Stromal cell of bone marrow (primary cell): ENCODE results near the gene KIF5C.
A peak's percentile ranks its signal among the peaks of the same experiment; 100 is the strongest.

ENCODE experiments used
- DNase-seq: peaks from one replicate; pipeline ENCODE4 v3.0.0-alpha.2; 2012; ENCODE audit warnings: low read depth

The KIF5C gene

DNA sequence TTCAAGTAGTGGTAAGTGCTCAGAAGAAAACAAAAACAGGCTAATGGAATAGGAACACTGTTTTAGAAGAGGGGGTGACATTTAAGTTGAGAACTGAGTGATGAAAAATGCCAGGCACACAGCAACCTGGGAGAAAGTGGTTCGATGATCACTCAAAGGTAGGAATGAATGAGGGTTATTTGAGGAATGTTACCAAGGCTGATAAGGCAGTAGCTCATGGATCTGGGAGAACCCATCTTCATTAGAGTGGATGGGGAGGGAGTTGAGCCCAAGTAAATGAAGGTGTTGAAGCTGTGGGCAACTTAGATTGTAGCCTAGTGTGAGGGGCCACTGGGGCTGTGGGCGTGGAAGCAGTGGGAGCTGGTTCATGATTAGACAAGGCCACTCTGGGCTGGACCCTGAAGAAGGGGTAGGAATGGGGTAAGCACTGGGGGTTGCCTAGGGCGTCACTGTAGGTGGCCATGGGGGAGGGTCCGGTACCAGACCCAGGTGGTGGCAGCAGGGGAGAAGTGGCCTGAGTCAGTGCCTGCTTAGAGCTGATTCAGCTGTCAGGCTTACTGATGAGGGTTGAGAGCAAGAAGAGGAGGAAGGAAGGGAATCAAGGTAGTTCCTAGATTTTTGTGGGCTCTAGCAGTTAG is 141.0 kb downstream of the KIF5C start:
- no peak for DNase-seq

GRCh38 chr2:149017116-149017985 is 142.3 kb downstream of the KIF5C start:
- peak; percentile 62 for DNase-seq

- DNase-seq = no peak
Observed at GRCh38 chr2:149018981-149019380, 144.0 kb downstream of the KIF5C start.

- DNase-seq = no peak
Observed at GRCh38 chr2:149019768-149020167, 144.7 kb downstream of the KIF5C start.

DNA sequence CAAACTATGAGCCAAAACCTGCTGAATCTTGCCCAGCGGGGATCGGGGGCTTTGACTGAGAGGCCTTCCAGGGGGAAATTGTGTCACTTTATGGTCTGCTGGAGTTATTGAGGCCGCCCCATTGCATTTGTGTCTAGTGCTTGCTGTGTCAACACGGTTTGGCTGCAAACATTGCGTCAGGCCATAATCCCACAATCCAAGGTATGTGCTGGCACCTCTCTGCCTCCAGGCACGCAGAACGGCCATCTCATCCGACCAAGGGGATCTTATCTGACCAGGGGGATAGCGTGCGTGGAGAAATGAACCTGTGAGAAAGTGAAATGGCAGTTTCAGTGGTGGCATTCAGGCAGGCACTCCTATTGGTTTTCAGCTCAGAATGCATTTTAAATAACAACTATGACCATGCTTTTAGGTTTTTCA is 145.4 kb downstream of the KIF5C start:
- no peak for DNase-seq

GRCh38 chr2:149021271-149021719 is 146.3 kb downstream of the KIF5C start:
- no peak for DNase-seq

DNA sequence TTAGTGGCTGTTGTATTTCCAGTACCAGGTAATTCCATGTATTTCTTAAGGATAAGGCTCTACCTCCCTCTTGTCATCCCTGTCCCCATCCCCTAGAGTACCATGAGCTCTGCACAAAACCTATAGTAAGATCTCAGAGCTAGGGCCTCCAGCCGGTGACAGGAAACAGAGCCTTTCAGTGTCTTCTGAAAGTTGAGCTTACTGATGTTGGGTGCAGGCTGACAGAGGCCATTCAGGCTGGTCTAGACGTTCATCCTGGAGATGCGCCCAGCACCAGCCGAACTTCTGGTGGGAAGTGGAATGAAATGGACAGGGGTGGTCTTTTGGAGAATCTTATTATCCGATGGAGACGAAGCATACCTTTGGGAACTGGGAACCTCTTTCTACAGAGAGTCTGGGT is 146.7 kb downstream of the KIF5C start:
- no peak for DNase-seq

- DNase-seq = no peak
Observed at GRCh38 chr2:149023091-149023490, 148.1 kb downstream of the KIF5C start.

DNA sequence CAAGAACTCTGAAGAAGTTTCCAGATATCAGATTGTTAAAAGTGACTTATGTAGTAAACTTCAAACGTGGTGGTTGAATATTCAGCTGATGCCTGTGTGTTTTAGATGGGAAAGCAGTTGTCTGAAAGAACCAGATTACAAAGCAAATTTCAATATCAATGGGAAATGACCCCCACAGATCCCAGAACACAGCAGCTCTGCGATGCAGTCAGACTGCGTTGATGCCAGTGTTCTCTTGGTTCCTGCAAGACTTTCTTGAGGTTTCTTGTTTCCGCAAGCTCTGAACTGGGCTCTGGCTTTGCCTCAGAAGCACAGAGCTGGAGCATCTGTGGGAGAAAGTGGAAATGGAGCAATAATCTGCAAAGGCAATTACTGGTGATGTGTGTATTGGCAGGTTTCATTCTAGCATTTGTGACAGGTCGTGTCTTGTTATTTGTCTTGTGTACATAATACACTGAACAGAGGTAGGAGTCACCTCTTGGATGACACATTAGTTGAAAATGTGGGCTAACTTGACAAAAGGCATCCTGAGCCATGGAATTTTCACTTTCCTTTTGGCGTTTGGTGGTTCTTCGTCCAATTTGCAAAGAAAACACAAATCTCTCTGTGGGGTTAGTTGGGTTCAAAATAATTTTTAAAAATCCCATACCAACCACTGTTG is 152.7 kb downstream of the KIF5C start:
- no peak for DNase-seq

- no peak for DNase-seq
Observed at GRCh38 chr2:149028377-149028776, 153.3 kb downstream of the KIF5C start.

DNA sequence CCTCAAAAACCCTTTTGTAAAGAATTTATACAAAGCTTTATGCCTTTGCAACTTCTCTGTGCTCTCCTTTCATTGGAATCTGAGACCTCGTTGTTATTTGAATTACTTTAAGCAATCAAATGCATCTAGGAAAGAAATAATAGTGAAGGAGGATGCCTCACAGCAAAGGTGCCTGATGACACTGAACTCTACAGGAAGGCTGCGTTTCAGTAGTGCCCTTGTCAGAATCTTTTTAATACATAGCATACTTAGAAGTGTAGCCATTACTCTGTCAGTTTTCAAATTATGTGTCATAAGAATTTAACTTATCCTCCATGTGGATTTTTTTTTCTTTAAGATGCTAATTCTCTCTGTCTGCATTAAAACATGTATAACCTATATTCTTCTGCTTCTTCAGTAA is 153.9 kb downstream of the KIF5C start:
- DNase-seq = no peak

DNA sequence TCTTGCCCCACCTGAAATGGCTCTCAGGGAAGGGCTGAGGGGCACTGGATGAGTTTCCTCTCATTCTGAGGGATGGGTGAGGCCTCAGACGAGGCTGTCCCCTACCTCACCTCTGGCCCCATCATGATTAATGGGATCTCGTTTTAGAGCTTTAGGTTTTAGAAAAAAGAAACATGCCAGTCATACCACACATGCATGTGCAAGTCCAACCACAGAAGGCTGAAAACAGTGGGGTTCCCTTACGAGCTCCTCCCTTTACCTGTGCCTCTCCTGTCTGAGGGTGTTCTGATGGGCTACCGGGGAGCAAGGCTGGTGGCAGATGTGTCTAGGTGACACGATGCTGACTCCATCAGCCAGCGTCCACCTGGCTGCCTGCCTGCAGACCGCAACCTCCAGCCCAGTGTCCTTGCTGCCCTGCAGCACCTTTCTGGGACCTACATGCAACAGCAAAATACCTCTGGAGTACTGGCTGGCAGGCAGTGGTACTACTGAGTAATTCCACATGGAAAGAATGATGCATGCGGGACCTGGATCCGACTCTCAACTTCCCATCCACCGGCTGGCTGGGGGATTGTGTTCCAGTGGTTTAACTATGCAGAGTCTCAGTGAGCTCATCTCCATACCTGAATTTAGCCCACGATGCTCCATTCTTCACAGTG is 154.4 kb downstream of the KIF5C start:
- DNase-seq = no peak

DNA sequence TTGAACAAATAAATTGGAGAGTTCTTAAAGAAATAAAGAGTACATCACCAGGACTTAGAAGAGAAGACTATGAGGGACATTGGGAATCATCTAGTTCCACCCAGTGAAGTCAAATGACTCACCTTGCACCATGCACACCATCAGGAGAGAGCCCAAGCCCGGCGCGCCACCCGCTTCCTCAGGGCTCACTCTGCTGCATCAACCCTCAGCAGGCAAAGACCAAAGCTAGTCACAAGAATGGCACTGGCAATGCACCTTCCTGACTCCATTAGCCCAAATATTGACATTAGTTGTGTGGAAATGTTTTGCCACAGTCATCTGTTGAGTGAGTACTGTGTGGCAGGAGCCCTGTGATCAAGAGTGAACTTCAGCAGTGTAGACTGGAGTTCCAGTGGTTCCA is 156.4 kb downstream of the KIF5C start:
- no peak for DNase-seq

- no peak for DNase-seq
Observed at GRCh38 chr2:149033716-149034115, 158.7 kb downstream of the KIF5C start.

DNA sequence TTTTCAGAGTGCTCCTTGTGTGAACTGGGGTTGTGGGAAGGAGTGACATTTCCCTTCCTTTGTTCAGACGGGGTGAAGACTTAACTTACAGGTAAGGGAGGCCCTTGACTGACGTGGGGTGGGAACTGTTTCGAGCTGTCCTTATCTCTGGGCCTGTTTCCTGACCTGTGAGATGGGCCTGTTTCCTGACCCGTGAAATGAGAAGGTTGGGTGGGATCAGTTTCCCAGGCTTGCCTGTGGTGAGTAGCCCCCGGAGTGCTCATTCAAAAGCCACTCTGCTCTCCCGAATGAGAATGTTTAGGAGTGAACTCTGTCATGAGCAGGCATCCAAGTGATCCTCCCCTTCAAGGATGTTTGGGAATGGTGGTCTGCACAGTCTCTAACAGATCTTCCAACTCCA is 159.4 kb downstream of the KIF5C start:
- DNase-seq = no peak

GRCh38 chr2:149036507-149037293 is 161.7 kb downstream of the KIF5C start:
- no peak for DNase-seq

DNA sequence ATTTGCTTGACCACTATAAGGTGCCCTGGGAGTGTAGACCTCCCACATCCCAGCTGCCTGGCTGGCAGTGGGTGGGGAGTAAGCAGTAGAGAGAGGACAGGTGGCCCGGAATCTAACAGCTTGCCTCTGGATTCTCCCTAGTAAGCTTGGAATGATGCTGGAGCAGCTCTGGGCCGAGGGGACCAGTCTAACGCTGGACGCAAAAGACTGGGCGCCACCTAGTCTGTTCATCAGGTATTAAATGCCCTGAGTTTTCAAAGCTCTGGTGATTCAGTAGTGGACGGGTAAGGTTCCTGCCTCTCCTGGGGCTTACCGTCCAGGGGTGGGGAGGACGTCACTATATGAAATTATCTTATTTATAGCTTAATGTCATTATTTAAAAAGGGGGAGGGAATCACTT is 162.8 kb downstream of the KIF5C start:
- no peak for DNase-seq

GRCh38 chr2:149038442-149039212 is 163.6 kb downstream of the KIF5C start, which contains the start of gene LYPD6B:
Gene LYPD6B, plus strand, starts transcription at chr2:149038699. Its CDS starts 92,250 bp downstream, at chr2:149130949.
- DNase-seq = no peak

- no peak for DNase-seq
Observed at GRCh38 chr2:149039213-149039724, 164.2 kb downstream of the KIF5C start.

DNA sequence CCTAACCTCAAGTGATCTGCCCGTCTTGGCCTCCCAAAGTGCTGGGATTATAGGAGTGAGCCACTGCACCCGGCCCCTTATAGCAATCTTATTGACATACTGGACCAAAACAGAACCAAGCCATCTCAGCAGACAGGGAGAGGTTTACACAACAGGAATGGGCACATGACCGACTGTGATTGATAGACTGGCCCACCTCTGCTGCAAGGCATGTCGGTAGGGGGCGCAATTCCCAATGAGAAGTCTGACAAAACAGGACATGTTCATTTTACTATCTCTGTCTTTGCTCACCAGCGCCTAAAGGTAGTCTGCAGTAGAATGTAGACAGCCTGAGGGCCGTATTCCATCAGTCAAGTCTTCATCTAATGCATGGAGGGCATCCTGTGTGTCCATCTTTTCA is 165.4 kb downstream of the KIF5C start:
- no peak for DNase-seq
